Activated CD8-positive, alpha-beta memory T cell treated with anti-CD3 and anti-CD28 coated beads, Interleukin-2, amount 50 U/mL, for 24 hours (primary cell): Measurements from ENCODE around the gene LMCD1.
"Not testable (repeated sequence)": the region's sequence is repeated elsewhere in the genome, so short reads cannot be mapped to it uniquely, and the experiment has no call there.

Experiments used
- DNase-seq: peaks from one replicate; pipeline ENCODE4 v3.0.0-alpha.2; 2020; ENCODE audit errors: extremely low read depth

Gene LMCD1

DNA sequence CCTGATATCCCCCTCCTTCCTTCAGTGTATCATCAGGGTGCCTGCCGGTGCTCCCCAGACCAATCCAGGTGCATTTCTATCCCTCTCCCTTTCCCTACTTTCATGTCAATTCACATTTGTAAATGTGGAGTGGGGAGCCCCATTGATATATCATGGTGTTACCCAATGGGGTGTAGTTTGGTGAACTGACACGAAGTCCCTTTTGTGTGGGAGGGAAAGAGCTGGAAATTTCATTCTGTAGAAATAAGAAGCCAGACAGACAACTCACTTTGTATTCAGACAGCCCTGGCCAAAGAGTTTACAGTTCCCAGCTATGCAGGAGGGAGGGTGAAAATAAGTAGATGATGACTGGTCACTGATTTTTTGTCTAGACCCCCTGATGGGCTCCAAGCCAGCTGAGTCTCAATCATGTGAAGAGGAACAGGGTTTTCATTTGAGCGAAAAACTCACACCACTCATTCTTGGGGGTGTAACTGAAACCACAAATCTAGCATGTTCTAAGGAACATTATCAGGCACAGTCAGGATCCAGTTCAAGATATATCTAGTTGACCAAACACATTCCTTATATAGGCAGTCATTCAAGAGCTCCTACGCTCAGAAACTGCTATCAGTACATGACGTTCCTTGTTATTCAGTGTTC is 58.9 kb downstream of the LMCD1 start:
- no peak for DNase-seq

DNA sequence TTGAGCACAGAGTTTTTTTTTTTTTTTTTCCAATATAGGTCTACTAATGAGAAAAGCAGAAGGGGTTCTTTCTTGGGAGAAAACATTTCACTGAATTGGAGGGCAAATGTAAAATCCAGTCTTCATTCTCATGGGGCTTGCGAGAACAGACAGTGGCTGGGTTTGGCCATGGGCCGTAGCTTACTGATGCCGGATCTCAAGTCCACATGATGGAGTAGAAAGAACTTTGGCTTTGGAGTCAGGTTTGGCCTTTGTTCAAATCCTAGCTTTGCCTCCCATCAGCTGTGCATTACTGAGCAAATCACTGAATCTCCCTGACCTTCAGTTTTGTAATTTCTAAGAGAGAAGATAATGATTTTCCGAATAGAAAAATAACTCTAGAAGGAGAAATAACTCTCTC is 59.7 kb downstream of the LMCD1 start:
- DNase-seq: no peak

DNA sequence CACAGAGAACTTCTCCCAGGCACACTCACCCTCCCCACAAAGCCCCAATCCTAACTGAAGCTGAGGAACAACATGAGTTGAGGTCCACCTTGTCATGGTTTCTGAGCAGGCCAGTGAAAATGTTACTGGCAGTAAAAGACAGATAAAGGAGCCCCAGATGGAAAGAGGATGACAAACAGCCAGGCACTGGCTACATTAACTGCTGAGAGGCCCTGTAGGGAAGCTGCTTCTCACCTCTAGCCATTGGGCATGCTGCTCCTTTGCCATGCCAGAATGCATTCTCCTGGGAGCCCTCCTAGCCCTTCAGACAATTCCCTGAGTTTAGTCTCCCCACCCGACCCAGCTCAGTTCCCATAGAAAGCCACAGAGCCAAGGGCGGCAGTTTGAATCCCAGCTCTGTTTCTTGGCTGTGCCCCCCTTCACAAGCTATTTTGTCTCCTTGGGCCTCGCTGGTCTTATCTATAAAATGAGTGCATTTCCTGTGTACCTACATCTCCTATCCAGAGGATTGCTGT is 60.5 kb downstream of the LMCD1 start:
- DNase-seq: no peak

DNA sequence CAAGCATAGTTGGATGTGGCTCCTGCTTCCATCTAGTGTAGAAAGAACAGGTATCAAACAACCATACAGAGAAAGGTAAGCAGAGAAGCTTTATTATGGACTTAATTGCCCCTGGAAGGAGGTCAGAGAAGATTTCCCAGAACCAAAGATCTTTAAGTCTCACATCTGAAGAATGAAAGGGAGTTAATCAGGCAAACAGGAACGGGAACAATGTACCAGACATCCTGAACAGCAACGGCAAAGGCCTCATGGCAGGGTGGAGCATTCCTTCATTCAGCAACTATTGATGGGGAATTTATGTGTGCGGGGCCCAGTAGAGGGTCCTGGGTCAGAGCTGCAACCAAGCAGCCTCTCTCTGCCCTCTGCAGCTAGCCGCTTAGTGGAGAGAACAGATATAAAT is 61.5 kb downstream of the LMCD1 start:
- DNase-seq: no peak

DNA sequence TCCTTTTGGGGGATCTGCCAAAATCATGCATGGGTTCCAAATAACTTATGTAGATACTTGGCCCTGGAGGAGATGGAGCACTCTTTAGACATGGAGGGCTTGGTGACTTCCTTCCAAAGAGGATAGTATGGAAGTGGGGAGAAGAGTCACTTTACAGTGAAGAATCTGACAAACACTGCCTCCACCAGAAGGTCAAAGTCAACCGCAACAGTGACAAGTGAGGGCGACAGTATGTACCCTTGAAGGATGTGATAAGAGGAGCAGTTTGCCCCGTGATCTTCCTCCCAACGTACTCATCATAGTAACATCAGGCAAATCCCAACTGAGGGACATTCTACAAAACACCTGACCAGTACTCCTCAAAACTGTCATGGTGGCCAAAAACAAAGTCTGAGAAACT is 62.0 kb downstream of the LMCD1 start:
- no peak for DNase-seq

DNA sequence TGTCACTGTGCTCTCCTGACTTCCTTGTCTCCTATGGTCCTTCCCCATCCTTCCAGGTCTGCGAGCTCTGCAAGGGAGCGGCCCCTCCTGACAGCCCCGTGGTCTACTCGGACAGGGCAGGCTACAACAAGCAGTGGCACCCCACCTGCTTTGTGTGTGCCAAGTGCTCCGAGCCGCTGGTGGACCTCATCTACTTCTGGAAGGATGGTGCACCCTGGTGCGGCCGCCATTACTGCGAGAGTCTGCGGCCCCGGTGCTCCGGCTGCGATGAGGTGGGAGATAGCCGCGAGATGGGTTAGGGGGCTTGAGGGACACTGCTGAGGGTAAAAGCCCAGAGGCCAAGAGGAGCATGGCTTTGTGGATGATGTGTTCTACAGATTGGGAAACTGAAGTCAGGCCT is 63.8 kb downstream of the LMCD1 start:
- DNase-seq: no peak

DNA sequence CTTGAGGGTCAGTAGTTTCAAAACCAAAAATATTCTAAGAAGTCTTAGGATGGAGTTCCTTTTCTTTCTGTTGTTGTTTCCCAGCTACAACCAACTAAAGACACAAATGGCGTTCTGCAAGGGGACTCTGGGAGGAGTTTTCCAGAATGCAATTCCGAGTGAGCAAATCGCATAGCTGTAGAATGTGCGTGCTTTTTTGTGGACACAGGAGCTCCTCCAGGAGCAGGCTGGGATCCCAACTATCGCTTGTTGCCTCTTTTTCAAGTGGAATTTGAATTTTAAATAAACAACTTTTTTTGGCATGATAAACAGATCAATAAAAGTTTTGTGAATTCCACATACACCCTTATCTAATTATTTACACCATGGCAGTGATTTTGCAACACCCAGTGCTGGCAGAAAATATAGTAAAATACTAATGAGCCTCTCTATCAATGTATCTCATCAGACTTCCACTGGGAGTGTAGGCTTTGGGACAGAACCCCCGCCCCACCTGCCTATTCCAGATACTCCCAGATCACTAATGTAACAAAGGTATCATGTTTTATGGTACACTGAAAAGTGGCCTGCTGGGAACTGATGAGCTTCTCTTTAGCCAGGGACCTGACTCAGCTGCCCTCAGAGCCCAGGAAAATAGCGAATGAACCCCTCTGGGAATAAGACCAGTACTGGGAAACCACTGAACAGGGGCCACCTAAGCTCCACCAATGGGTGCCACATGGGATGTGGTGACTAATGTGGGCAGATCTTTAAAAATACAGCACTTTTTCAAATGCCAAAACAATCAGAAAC is 66.4 kb downstream of the LMCD1 start:
- DNase-seq: no peak

DNA sequence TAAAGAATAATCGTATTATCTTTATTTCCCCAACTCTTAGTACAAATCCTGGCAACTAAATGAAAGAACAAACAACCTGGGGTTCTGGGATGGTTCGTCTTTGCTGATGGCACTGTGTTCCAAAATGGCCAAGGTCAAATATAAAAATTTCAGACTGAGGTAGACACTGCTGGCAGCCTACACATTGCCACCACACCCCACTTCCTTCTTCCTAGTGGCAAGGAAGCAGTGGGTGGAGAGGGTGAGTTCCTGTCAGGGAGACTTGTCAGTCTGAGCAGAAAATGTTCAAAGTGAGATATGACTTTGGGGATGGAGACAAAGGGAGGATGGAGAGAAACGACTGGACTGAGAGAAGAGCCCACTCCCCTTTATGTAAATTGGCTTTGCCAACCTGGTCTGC is 69.6 kb downstream of the LMCD1 start:
- DNase-seq: no peak

DNA sequence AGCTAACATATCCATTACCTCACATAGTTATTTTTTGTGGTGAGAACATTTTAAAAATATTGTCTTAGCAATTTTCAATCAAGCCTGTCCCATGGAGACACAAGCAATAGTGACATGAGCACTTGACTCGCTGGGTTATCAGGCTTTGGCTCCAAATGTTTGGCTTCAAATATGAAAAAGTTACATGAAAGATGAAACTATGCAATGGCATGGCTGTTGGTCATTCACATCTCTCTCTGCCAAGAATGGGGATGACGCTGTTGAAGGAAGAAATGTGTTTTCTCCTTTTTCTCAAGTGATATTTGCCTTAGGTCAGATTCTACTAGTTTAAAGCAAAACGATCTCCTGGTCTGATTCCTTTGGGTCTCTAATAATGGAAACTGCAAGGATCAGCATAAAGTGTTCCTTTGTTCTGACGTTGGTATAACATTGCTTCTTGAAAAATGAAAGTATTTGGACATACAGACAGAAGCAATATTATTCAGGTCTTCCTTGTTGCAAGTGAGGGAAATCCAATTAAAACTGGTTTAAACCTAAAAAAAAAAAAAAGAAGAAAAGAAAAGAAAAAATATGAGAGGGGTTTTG is 71.8 kb downstream of the LMCD1 start:
- DNase-seq: no peak

DNA sequence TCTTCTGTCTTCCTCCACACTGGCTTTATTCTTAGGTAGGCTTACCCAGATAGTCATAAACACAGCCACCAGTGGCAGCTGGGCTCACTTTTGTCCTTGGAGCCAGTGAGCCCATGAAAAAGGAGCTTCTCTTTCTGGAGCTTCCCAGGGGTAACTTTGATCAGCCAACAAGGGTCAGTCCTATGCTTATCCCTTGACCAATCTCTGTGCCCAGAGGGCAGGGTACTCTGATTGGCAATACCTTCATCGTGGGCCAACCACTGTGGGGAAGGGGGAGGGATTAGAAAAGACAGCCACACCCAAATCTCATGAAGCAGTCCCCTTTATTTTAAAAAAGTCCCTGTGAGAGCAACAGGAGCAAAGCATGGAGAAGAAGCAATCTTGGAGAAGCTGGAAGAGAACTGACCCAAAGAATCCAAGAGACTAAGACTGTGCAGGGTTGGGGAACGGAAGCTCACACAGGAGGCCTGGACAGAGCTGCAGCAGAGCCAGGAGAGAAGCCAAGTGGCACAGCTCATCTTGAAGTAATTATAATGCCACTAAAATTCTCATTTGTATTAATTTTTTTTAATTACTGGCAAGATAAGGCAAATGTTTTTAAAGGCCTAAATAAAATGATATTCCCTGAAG is 72.5 kb downstream of the LMCD1 start:
- DNase-seq: no peak

DNA sequence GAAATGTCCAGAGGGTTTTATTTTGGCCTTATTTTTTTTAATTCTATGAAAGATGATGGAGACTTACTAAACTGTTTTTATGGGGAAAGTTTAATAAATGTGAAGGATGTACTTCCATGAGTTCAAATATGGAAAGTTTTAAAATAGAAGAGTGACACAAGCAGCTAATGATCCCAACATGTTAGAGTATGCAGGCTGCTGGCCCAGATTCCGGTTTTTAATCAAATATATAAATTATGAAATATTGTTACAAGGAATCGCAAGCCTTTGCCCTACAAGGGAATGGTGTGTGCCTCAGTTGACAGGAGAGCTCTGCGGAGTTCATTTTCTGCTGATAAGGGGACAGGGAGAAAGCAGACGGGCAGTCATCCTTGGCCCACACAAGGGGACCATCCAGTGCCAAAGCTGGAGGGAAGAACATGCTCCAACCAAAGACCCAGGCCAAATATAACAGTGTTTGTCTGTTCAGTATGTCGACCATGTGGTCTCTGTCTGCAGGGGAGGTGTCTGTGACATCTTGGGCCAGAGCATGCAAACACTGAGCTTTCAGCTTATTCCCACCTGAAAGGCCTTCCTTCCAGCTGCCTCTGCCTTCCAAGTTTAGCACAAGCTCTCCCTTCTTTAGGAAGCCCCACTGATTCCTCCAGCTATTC is 73.2 kb downstream of the LMCD1 start:
- DNase-seq: no peak

DNA sequence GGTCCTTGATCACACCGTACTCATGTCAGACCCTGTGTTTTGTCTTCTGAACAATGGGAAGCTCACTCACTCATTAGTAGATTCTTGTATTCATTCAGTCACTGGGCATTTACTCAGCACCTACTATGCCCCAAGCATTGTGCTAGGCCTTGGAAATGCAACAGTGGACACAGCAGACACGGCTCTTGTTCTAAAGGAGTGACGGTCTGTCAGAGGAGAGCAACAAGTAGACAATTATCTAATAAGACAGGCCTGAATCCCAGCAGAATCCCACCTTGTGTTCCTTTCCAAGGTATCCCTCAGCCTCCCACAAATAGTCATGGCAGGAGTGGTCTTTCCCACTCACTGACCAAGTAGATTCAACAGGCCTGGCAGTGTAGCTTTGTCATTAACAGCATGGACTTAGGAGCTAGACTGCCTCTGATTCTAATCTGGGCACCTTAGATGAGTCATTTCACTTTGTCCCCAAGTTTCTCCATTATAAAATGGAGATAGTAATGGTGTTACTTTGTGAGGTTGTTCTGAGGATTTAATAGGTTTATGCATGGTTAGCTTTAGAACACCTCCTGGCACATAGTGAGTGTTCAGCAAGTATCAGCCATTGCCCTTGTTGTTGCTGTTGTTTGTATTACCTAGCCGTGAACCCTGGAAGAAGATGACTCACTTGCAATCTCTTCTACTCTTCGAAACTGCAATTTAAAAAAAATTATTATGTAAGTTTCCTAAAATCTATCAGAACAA is 73.9 kb downstream of the LMCD1 start:
- no peak for DNase-seq

DNA sequence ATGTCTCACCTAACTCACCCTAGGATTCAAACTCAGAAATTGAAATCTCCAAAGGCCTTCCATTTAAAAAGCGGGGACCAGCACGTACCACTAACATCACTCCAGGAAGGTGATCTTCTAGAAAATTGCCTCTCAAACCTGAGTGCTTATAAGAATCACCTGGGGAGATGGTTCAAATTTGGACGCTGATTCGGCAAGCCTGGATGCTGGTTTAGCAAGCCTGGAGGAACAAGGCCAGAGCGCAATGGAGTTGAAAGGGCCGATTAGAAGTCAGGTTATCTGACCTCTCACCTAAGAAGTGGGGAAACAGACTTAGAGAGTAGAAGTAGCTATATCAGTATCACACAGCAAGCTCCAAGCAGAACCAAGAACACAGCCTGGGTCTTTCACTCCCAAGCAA is 74.8 kb downstream of the LMCD1 start:
- no peak for DNase-seq

DNA sequence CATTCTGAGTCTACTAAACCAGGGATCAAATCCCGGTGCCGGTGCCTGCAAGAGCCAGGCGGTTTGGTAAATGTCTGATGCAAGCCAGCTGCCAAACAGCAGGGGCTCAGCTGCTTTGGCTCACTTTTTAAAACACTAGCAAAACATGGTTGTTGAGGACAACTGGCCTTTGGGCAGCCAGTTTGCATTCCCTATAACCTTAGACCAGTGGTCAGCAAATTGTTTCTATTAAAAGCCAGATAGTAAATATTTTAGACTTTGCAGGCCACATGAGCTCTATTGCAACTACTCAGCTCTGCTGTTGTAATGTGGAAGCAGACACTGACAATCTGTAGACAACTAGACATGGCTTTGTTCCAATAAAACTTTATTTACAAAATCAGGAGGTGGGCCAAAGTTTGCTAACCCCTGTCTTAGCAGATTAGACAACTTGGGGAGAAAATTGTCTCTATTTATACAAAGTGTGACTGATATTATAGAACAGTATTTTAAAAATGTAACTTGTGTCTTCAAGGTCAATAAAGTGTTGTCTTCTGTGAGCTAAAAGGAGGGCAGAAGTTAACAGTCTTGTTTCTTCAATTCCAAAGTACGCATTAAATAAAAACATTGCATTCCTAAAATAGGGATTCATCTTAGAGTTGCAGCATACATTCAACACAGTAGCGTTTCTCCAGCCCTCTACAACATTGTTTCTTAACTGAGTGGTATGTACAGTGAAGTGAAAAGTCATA is 75.4 kb downstream of the LMCD1 start:
- no peak for DNase-seq

DNA sequence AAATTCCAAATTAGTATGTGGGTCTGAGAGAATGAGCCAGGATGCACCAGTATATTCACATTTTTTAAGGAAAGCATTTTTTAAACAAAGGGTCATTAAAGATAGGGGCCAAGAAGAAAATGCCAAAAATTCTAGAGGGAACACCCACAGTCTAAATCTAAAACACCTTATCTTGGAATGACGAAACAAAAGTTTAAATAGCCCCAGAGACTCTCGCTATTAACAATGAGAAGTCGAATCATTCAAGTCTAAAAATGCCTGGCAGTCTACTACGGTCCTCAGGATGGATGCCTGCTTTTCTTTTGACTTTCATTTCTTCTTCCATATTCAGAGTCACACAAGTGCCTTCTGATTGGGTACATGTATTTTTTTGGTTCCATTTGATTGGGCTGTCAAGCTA is 76.7 kb downstream of the LMCD1 start:
- DNase-seq: no peak

DNA sequence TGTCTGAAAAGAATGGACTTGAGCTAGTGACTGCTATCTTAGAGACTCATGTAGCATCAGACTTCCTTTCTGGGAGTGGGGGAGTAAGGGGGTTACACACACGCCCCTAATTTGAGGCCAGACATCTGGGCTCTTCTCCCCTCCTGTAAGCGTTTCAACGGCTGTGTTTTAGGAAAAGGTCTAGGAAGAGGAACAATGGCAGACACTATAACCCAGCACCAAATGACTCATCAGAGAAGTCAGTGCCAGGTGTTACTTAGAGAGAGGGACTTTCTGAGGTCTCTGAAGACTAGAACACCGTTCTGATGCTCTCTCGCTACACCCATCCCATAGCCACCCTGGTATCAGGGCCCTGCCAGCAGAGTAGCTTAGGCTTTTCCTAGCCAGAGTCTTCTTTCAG is 77.5 kb downstream of the LMCD1 start:
- DNase-seq: no peak

DNA sequence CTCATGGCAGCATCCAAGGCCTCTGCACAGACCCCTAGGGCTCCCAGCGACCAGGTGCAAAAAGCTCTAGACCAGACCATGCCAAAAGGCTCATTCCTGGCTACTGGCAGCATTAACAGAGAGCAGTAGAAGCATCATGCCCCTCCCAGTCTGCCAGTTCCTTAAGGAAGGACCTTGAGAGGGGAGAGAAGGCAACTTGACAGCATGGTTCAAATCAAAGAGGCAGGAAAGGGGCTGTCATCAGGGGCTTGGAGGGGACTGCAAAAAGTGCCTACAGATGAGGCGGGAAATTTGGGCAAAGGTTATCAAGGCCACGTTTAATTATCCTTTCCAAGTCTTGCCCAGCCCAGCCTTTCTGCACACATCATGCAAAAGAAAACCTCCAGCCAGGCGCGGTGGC is 78.3 kb downstream of the LMCD1 start:
- no peak for DNase-seq

DNA sequence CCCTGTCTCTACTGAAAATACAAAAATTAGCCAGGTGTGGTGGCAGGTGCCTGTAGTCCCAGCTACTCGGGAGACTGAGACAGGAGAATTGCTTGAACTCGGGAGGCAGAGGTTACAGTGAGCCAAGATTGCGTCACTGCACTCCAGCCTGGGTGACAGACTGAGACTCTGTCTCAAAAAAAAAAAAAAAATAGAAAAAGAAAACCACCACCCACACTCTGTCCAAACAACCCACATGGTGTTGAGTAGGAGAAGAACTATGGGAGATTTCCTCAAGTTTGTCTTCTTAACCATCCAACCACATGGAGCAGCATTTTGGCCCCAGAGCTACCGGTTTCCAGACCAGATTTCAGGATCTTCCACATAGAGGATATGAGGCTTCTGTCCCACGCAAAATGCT is 78.8 kb downstream of the LMCD1 start:
- DNase-seq: not testable (repeated sequence)

DNA sequence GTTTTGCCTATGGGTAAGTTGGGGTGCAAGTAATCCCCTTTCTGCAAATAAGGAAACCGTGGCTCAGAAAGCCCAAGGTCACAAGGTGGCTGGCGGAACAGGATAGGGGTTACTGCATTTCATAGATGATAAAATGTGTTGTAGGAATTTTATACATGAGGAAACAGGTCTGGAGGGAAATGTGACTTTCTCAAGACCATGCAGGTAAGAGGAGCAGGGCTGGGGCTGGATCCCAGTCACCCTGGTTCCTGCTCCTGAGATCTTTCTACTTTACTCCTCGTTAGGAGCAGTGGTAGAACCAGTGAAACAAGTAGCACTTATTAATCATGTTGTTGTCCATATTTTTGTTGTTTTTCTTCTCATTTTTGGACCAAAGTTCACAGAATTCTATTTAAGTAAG is 79.8 kb downstream of the LMCD1 start:
- no peak for DNase-seq

DNA sequence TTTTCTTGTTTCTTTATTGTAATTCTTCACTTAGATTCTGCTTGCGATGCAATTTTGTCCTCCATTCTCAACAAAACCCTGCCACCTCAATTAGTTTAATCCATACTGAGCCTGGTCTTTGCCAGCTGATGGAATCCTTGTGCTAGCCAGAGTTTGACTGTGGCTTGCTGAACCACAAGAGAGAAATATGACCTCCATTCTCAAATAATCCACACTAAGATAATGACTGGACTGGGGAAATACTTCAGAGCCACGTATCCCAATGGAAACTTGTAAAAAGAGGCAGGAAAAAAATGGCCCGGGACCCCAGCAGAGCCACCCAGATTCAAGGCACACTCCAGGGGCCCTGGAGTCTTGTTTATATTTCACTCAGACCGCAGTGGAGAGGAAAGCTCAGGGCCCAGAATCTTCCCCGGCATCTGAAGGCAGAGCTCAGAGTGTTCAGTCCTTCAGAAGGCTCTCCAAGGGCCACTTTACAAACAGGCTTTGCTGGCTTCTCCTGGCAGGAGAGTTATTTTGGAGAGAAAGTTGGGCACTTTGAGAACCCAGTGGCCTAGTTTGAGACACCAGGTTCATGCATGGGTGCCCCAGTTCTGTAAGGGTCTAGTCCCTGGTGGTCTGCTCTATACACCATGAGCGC is 80.3 kb downstream of the LMCD1 start:
- no peak for DNase-seq
